Neutrophil (primary cell): Measurements from ENCODE around the gene RAD51B.

Experiments
- H3K27ac ChIP-seq: fragments of 200-600 bp; sonication (generic); 2 replicates; pipeline ENCODE4 v1.5.1; 2016; ENCODE audit warnings: mild to moderate bottlenecking, moderate library complexity
- H3K27me3 ChIP-seq: fragments of 200-600 bp; sonication (generic); 2 replicates; pipeline ENCODE4 v1.6.0; 2016; ENCODE audit warnings: mild to moderate bottlenecking
- H3K36me3 ChIP-seq: fragments of 200-600 bp; sonication (generic); 2 replicates; pipeline ENCODE4 v1.5.1; 2017
- H3K4me1 ChIP-seq, 2 experiments: fragments of 200-600 bp in 1 of 2; sonication (generic) in 1 of 2; 1 replicate in 1 of 2; 2 replicates in 1 of 2; pipeline versions ENCODE4 v1.5.1 to v1.6.1; 2013 to 2016; ENCODE audit warnings: low read depth in 1 of 2, low read length in 1 of 2, mild to moderate bottlenecking in 1 of 2, moderate library complexity in 1 of 2; ENCODE audit not compliant: control insufficient read depth in 1 of 2, insufficient read depth in 1 of 2
- H3K4me3 ChIP-seq, 2 experiments: fragments of 200-600 bp in 1 of 2; sonication (generic) in 1 of 2; 1 replicate in 1 of 2; 2 replicates in 1 of 2; pipeline ENCODE4 v1.5.1; 2013 to 2016; ENCODE audit warnings: low read depth in 1 of 2, low read length in 1 of 2, mild to moderate bottlenecking in 1 of 2, moderate library complexity in 1 of 2
- H3K9me3 ChIP-seq: fragments of 200-600 bp; sonication (generic); 2 replicates; pipeline ENCODE4 v1.5.1; 2016
- CTCF ChIP-seq: fragments of 200-600 bp; sonication (generic); IDR thresholded peaks from 2 replicates; pipeline ENCODE4 v1.5.1; 2016; ENCODE audit warnings: antibody characterized with exemption

RAD51B gene

GRCh38 chr14:67957946-67958345 lies 138.4 kb downstream of the RAD51B start:
- Histone ChIP-seq H3K27ac (no peak overlapping the region), H3K36me3 (no peaks in the 10 kb centered on the region), H3K4me3 (no peak overlapping the region), H3K27me3 (no peaks in the 10 kb centered on the region), H3K9me3 (no peaks in the 10 kb centered on the region), H3K4me1 (peaks cover 17% of the 10 kb centered on the region in 2 experiments)
- no peak for TF ChIP-seq CTCF

GRCh38 chr14:67961676-67962075 lies 142.1 kb downstream of the RAD51B start:
- no peaks in the 10 kb centered on the region for H3K9me3 ChIP-seq
- peak overlapping the region in 1 of 2 experiments; percentile 20 for H3K4me3 ChIP-seq
- H3K4me1 ChIP-seq = peaks cover 38 to 41% of the 10 kb centered on the region in 2 experiments
- no peak for TF ChIP-seq CTCF
- no peaks in the 10 kb centered on the region for H3K36me3 ChIP-seq
- peak overlapping the region; percentile 80 for H3K27ac ChIP-seq
- H3K27me3 ChIP-seq = no peaks in the 10 kb centered on the region

GRCh38 chr14:67962215-67962644 lies 142.7 kb downstream of the RAD51B start:
- H3K9me3 ChIP-seq = no peaks in the 10 kb centered on the region
- H3K4me3 ChIP-seq = peak overlapping the region in 1 of 2 experiments; percentile 20
- H3K27me3 ChIP-seq = no peaks in the 10 kb centered on the region
- no peaks in the 10 kb centered on the region for H3K36me3 ChIP-seq
- peak overlapping the region; percentile 80 for H3K27ac ChIP-seq
- peaks cover 38 to 41% of the 10 kb centered on the region in 2 experiments for H3K4me1 ChIP-seq
- no peak for TF ChIP-seq CTCF

GRCh38 chr14:67963545-67963944 lies 144.0 kb downstream of the RAD51B start:
- no peak for TF ChIP-seq CTCF
- H3K27ac ChIP-seq = no peak overlapping the region
- no peaks in the 10 kb centered on the region for H3K9me3 ChIP-seq
- H3K36me3 ChIP-seq = no peaks in the 10 kb centered on the region
- peaks cover 38 to 41% of the 10 kb centered on the region in 2 experiments for H3K4me1 ChIP-seq
- H3K4me3 ChIP-seq = no peak overlapping the region
- no peaks in the 10 kb centered on the region for H3K27me3 ChIP-seq

- Histone ChIP-seq H3K27ac (peak overlapping the region; percentile 19), H3K4me1 (peaks cover 38 to 41% of the 10 kb centered on the region in 2 experiments), H3K27me3 (no peaks in the 10 kb centered on the region), H3K4me3 (no peak overlapping the region), H3K36me3 (no peaks in the 10 kb centered on the region), H3K9me3 (no peaks in the 10 kb centered on the region)
- no peak for TF ChIP-seq CTCF
Measured at GRCh38 chr14:67963960-67964812, 144.6 kb downstream of the RAD51B start.
